GM19193 (cell line): ENCODE measurements around the gene IQCF6.

Source experiments
- POLR2A ChIP-seq: IDR thresholded peaks from 4 replicates; pipeline ENCODE4 v1.6.1; 2011; ENCODE audit not compliant: insufficient read depth, insufficient read length; ENCODE audit errors: extremely low read depth

The IQCF6 gene

GRCh38 chr3:51779137-51779536 is at the start of gene IQCF6:
IQCF6 (minus strand) TSS chr3:51779237; CDS start chr3:51779224, 13 bp downstream.
- no peak for TF ChIP-seq POLR2A

GRCh38 chr3:51828297-51828696 is 49.3 kb upstream of the IQCF6 start:
- no peak for TF ChIP-seq POLR2A

GRCh38 chr3:51819709-51820406 is 40.8 kb upstream of the IQCF6 start:
- no peak for TF ChIP-seq POLR2A

GRCh38 chr3:51819151-51819550 is 40.1 kb upstream of the IQCF6 start:
- no peak for TF ChIP-seq POLR2A

- TF ChIP-seq POLR2A: no peak
Observed at GRCh38 chr3:51817375-51817774, 38.3 kb upstream of the IQCF6 start.

- TF ChIP-seq POLR2A: no peak
Observed at GRCh38 chr3:51816723-51817122, 37.7 kb upstream of the IQCF6 start.

- TF ChIP-seq POLR2A: no peak
Observed at GRCh38 chr3:51815614-51816013, 36.6 kb upstream of the IQCF6 start.

- no peak for TF ChIP-seq POLR2A
Observed at GRCh38 chr3:51814034-51814433, 35.0 kb upstream of the IQCF6 start.

- no peak for TF ChIP-seq POLR2A
Observed at GRCh38 chr3:51813539-51813938, 34.5 kb upstream of the IQCF6 start.

GRCh38 chr3:51808934-51809333 is 29.9 kb upstream of the IQCF6 start:
- no peak for TF ChIP-seq POLR2A

- TF ChIP-seq POLR2A: no peak
Observed at GRCh38 chr3:51802106-51802703, 23.2 kb upstream of the IQCF6 start.

GRCh38 chr3:51800750-51801125 is 21.7 kb upstream of the IQCF6 start:
- no peak for TF ChIP-seq POLR2A

- no peak for TF ChIP-seq POLR2A
Observed at GRCh38 chr3:51799879-51800749, 21.1 kb upstream of the IQCF6 start.

- no peak for TF ChIP-seq POLR2A
Observed at GRCh38 chr3:51798411-51798963, 19.4 kb upstream of the IQCF6 start.

GRCh38 chr3:51796854-51797253 is 17.8 kb upstream of the IQCF6 start:
- TF ChIP-seq POLR2A: no peak
